HG02885 (cell line): ENCODE data around the gene PARS2.
A peak's percentile ranks its signal among the peaks of the same experiment; 100 is the strongest.

Experiments
- ATAC-seq: cut with Tn5 transposase; IDR thresholded peaks from one replicate; pipeline ENCODE4 v1.9.1; 2021; ENCODE audit warnings: mild to moderate bottlenecking; ENCODE audit not compliant: unreplicated experiment, poor library complexity

Gene PARS2

GRCh38 chr1:54742282-54742681 is 22.0 kb downstream of the PARS2 start:
- ATAC-seq = no peak

DNA sequence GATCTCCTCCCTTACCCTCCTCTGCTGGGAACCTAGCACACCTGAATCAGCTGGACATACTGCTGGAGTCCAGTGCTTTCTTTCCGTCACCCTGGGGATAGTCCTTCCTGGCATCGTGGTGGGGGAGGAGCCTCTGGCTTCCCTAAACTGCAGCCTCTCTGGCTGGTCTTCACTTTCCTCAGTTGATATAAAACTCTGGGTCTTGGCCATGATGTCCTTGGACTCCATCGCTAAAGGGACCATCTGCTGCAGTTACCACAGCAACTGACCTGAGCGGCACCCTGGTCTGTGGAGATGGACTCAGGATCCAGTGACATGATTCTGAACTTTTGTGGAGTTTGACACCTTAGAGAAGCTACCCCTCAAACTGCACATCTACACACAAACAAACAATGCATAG is 22.8 kb downstream of the PARS2 start:
- no peak for ATAC-seq

- ATAC-seq = no peak
Measured at GRCh38 chr1:54738244-54738643, 26.1 kb downstream of the PARS2 start.

- no peak for ATAC-seq
Measured at GRCh38 chr1:54736685-54737084, 27.6 kb downstream of the PARS2 start.

DNA sequence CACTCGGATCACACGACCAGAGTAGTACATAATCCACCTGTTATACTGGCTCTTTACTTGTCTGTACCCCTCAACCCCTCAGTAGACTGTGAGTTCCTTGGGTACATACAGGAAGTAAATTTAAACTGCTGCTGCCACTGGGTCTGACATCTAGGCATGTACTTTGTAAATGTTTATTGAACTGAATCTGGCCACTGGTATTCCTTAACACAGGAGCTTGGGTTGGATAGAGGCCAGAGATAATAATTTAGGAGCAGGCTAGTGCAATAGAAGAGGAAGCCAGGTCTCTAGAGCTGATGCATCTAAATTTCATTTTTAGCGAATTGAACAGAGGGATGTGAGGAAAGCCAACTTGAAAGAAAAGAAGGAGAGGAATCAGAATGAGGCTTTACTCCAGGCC is 36.3 kb downstream of the PARS2 start:
- no peak for ATAC-seq

GRCh38 chr1:54724771-54725170 is 39.6 kb downstream of the PARS2 start:
- no peak for ATAC-seq

- no peak for ATAC-seq
Measured at GRCh38 chr1:54723985-54724384, 40.3 kb downstream of the PARS2 start.

- no peak for ATAC-seq
Measured at GRCh38 chr1:54721719-54722118, 42.6 kb downstream of the PARS2 start.

- no peak for ATAC-seq
Measured at GRCh38 chr1:54716299-54717047, 47.9 kb downstream of the PARS2 start.

DNA sequence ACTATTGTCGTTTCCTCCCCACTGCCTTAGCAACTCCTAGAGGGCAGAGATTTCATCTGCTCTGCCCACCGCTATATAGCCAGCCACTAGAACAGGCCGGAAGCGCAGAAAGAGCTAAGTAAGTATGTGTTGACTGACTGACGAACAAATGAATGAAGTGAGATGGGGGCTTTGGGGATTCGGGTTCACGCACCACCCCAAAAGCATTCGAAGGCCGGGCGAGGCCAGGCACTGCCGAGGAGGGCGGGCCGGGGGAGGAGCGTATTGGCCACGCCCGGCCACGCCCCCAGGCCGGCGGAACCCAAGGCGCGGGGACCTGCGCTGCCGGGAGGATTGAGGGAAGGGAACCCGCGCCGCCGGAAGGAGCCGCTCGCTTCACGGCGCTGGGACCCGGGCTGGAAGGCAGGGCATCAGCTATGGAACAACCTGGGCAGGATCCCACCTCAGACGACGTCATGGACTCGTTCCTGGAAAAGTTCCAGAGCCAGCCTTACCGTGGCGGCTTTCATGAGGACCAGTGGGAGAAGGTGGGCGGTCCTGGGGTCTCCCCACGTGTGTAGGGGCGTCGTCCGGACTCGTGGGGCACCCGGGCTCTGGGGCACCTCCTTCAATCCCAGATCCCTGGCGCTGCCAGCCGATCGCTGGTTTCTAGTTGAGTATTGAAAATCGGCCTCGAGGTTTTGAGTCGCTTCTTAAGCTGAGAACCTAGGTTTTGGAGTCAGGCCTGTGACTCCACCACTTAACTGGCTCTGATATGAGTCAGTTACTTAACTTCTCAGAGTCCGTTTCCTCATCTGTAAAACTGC is 48.6 kb downstream of the PARS2 start, which contains the start of gene TTC4:
Gene TTC4, plus strand, starts transcription at position 369 of the 806 bp plus-strand sequence. Its CDS starts 48 bp downstream, at position 417.
- peak; percentile 98 for ATAC-seq

DNA sequence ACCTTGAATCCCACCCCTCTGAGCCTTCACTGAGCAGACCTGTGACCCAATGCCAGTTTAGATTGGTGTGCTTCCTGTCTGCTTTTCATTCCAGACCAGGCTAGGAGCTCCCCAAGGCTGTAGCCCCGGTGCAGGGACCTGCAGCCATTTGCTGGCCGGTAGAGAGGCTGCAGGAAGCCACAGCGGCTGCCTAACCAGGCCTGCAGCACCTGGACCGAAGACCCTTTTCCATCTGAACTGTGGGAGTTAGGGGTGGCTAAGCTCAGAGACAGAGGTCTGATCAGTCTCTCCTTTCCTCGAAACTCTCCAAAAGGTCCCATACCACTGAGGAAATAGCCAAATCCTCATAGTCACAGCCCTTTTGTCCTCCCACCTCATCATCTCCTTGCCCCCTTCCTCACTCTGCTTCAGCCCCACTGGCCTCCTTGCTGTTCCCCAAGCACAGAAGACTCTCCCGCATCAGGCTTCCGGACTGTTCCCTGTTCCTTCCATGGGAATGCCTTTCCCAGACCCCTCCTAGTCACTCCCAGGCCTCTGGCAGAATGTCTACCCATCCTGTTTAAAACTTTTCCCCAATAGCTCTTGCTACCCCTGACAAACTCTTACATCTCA is 49.3 kb downstream of the PARS2 start:
- ATAC-seq = no peak

GRCh38 chr1:54711536-54711935 is 52.8 kb downstream of the PARS2 start:
- ATAC-seq = no peak

- ATAC-seq = no peak
Measured at GRCh38 chr1:54710841-54711240, 53.5 kb downstream of the PARS2 start.

DNA sequence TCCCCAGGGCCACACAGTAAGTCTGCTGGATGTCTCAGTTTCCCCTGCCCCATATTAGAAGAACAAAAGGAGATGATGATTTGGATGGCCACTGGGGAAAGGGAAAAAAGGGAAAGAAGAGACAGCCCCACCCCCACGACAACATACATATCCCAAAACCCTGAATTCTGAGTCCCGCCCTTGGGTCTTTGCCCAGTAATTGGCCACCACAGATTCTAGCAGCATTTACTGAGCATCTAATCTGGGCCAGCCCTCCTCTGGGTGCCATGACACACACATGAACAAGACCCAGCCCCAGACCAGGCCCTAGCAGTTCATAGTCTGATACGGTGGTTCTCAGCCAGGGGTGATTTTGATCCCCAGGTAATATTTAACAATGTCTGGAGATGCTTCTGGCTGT is 53.9 kb downstream of the PARS2 start:
- no peak for ATAC-seq

DNA sequence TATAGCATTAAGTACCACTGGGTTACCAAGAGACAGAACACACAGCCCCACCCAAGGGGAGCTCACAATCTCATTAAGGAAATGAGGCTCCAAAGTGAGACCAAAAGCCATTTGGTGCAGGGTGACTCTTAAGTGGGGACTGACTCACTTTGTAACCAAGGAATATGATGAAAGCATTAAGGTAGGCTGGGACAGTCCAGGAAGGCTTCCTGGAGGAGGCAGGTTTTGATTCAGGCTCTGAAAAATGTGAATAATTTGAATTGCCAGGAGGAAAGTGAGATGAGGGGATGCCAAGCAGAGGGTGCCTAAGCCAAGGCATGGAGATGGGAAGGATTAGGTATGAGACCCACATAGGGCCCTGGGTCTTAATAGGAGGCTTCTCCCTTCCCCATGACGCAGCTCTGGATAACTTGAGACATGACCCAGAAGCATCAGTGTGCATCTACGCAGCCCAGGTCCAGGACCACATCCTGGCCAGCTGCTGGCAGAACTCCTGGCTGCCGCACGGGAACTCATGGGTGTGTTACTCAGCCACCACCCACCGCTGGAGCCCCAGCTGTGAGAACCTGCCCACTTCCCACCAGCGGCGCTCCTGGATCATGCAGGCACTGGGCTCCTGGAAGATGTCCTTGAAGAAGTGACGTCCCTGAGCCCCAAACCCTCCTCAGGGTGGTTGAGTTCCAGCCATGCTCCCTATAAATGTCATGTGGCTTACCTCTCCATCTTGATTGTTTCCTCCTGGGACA is 54.6 kb downstream of the PARS2 start:
- no peak for ATAC-seq

DNA sequence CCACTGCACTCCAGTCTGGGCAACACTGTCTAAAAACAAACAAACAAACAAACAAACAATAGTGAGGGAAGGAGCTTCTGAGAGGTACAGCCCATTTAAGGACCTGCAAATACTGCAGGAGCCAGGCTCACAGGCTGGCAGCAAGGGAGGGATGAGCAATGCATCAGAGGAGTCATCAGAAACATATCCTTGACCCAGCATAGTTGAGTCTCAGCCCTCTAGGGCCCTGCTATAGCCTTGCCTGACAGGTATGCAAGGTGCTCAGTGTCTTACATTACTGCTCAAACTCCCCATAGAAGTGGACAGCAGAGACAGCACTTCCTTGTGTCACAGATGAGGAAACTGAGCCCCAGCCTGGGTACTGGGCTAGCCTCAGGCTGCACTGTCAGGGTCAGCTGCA is 55.9 kb downstream of the PARS2 start:
- no peak for ATAC-seq
